ENCODE data around the gene LIX1L.

DNA sequence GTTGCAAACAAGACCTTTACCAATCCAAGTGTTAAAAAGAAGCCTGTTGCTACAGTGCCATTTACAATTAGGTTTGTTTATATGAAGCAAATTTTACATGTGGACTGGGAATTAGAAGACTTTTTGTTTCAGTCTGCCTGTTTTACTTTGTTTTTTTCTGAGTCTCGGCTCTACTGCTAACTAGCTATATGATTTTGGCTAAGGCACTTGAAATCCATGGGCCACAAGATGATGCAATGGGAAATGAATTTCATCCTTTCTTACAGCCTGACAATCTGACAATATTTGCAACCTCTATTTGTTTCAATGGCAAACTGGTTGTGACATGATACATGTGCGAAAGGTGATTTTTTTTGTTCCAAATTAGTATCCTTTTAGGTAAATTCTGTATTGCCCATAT, 35.6 kb downstream of the LIX1L start:
- TF ChIP-seq, protein P1, sequence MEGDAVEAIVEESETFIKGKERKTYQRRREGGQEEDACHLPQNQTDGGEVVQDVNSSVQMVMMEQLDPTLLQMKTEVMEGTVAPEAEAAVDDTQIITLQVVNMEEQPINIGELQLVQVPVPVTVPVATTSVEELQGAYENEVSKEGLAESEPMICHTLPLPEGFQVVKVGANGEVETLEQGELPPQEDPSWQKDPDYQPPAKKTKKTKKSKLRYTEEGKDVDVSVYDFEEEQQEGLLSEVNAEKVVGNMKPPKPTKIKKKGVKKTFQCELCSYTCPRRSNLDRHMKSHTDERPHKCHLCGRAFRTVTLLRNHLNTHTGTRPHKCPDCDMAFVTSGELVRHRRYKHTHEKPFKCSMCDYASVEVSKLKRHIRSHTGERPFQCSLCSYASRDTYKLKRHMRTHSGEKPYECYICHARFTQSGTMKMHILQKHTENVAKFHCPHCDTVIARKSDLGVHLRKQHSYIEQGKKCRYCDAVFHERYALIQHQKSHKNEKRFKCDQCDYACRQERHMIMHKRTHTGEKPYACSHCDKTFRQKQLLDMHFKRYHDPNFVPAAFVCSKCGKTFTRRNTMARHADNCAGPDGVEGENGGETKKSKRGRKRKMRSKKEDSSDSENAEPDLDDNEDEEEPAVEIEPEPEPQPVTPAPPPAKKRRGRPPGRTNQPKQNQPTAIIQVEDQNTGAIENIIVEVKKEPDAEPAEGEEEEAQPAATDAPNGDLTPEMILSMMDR (IDR thresholded peaks at IDR 0.05): no peak
- no peak for TF ChIP-seq POLR2A (IDR thresholded peaks at IDR 0.05)
